Liver (tissue), 3 donors: ENCODE results near the gene CX3CR1.

Experiments
- FOXA2 ChIP-seq: IDR thresholded peaks from 2 replicates; pipeline ENCODE4 v1.6.1; 2016; ENCODE audit warnings: antibody characterized with exemption
- GABPA ChIP-seq, 2 donors: IDR thresholded peaks in 1 of 2; conservative IDR thresholded peaks in 1 of 2; 2 replicates each; pipeline ENCODE4 v1.6.1; 2016; ENCODE audit warnings: antibody characterized with exemption in 2 of 2, mild to moderate bottlenecking in 1 of 2, moderate library complexity in 1 of 2
- HNF4G ChIP-seq: IDR thresholded peaks from 2 replicates; pipeline ENCODE4 v1.6.1; 2016; ENCODE audit warnings: antibody characterized with exemption
- JUND ChIP-seq, 2 donors: IDR thresholded peaks; 2 replicates each; pipeline ENCODE4 v1.6.1; 2016; ENCODE audit warnings: antibody characterized with exemption in 2 of 2
- MAX ChIP-seq: IDR thresholded peaks from 2 replicates; pipeline ENCODE4 v1.6.1; 2016; ENCODE audit warnings: antibody characterized with exemption
- NR2F2 ChIP-seq: IDR thresholded peaks from 2 replicates; pipeline ENCODE4 v1.6.1; 2016; ENCODE audit warnings: antibody characterized with exemption
- RAD21 ChIP-seq, 2 donors: IDR thresholded peaks; 2 replicates each; pipeline ENCODE4 v1.6.1; 2016; ENCODE audit warnings: antibody characterized with exemption in 2 of 2, mild to moderate bottlenecking in 2 of 2
- SP1 ChIP-seq: IDR thresholded peaks from 2 replicates; pipeline ENCODE4 v1.6.1; 2018; ENCODE audit warnings: antibody characterized with exemption, mild to moderate bottlenecking
- TAF1 ChIP-seq: conservative IDR thresholded peaks from 2 replicates; pipeline ENCODE4 v1.6.1; 2016; ENCODE audit warnings: antibody characterized with exemption, mild to moderate bottlenecking
- YY1 ChIP-seq: IDR thresholded peaks from 2 replicates; pipeline ENCODE4 v1.6.1; 2016; ENCODE audit warnings: antibody characterized with exemption, mild to moderate bottlenecking
- TF ChIP-seq, protein P1 (sequence below): fragments of 150-350 bp; IDR thresholded peaks from 2 replicates; pipeline ENCODE4 v1.5.1; 2017; ENCODE audit warnings: improper control_type of control experiment, low read depth, low read length; ENCODE audit not compliant: missing input control
- TF ChIP-seq, protein P2 (sequence below): IDR thresholded peaks from 2 replicates; pipeline ENCODE4 v1.6.1; 2016; ENCODE audit warnings: antibody characterized with exemption
- donor health status: healthy.
- donor health status: healthy.

- TF ChIP-seq, protein P1, sequence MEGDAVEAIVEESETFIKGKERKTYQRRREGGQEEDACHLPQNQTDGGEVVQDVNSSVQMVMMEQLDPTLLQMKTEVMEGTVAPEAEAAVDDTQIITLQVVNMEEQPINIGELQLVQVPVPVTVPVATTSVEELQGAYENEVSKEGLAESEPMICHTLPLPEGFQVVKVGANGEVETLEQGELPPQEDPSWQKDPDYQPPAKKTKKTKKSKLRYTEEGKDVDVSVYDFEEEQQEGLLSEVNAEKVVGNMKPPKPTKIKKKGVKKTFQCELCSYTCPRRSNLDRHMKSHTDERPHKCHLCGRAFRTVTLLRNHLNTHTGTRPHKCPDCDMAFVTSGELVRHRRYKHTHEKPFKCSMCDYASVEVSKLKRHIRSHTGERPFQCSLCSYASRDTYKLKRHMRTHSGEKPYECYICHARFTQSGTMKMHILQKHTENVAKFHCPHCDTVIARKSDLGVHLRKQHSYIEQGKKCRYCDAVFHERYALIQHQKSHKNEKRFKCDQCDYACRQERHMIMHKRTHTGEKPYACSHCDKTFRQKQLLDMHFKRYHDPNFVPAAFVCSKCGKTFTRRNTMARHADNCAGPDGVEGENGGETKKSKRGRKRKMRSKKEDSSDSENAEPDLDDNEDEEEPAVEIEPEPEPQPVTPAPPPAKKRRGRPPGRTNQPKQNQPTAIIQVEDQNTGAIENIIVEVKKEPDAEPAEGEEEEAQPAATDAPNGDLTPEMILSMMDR: no peak
- no peak for TF ChIP-seq MAX
- no peak for TF ChIP-seq GABPA (IDR thresholded peaks at IDR 0.05 in 1 of 2, conservative IDR thresholded peaks at IDR 0.05 in 1 of 2)
- no peak for TF ChIP-seq FOXA2
- TF ChIP-seq HNF4G: no peak
- TF ChIP-seq, protein P2, sequence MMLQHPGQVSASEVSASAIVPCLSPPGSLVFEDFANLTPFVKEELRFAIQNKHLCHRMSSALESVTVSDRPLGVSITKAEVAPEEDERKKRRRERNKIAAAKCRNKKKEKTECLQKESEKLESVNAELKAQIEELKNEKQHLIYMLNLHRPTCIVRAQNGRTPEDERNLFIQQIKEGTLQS: no peak
- no peak for TF ChIP-seq RAD21 (IDR thresholded peaks at IDR 0.05)
- no peak for TF ChIP-seq YY1
- TF ChIP-seq JUND (IDR thresholded peaks at IDR 0.05): no peak
- TF ChIP-seq TAF1: no peak
- TF ChIP-seq NR2F2: no peak
- no peak for TF ChIP-seq SP1
Measured at GRCh38 chr3:39250116-39250747, 29.6 kb downstream of the CX3CR1 start.
